OCI-LY7 (cell line): ENCODE measurements around the gene RRP9.

Experiments
- CTCF ChIP-seq: fragments of 200-600 bp; sonication (generic); conservative IDR thresholded peaks from 2 replicates; pipeline ENCODE4 v1.5.1; 2014; ENCODE audit warnings: mild to moderate bottlenecking, antibody characterized with exemption, low read length, moderate library complexity, mixed read lengths
- EZH2phosphoT487 ChIP-seq: fragments of 200-600 bp; sonication (generic); IDR thresholded peaks from 2 replicates; pipeline ENCODE4 v1.6.1; 2018; ENCODE audit warnings: low read depth, borderline replicate concordance, mild to moderate bottlenecking, mixed run types, antibody characterized with exemption, low read length, moderate library complexity, mixed read lengths

GRCh38 chr3:51908026-51908425 is 33.7 kb downstream of the RRP9 start:
- TF ChIP-seq CTCF (no peak), EZH2phosphoT487 (no peak)
